ENCODE results near the gene ADGRL1. TPM values are rescaled to one million over a fixed set of nuclear protein-coding genes. Genes with fewer than 3 reads are reported as not detected.

The ADGRL1 gene
- total RNA-seq, 3 donors from 2014 or later, result 29.2 to 54.6 (median 35.8) TPM

DNA sequence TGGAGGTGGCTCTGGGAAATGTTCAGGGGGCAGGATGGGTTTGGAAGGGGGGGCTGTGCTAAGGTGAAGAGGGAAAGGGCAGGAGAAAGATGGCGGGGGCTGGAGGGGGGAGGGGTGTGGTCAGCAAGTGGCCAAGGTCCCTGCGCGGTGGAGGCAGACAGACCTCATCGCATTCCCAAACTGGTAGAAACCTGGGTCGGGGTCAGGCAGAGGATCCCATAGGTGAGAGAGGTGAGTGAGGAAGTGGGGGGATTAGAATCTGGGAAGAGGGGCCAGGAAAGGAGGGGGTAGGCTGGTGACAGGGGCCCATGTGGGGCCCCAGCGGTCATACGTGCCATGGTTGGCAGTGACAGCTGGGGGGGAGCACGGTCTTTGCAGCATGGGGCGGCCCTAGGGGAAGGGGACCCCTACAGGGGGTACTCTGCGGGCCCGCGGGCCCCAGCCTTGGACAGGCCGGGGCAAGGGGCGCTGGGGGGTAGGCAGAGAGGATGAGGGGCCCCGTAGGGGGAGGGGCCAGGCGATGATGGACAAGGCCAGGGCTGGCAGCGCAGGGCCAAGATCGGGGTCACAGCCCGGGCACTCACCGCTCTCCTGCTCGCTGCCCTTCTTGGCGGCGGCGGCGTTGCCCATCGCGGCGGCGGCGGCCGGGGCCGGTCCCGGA lies 88.9 kb downstream of the ADGRL1 start:
- H3K4me3 ChIP-seq, result peak overlapping the region; percentile 56
- H3K9me3 ChIP-seq, result no peaks in the 10 kb centered on the region
- ATAC-seq (no peak), DNase-seq (peak; percentile 48 to 74 (median 64))
- peaks cover 46% of the 10 kb centered on the region for H3K4me1 ChIP-seq (ENCODE audit: low read depth)
- intact Hi-C loops (cut with DNase I, micrococcal nuclease), result loop anchor here in 1 of 2 donors (5.0 kb wide), 1 partner anchor 110 kb away; the partner anchor contains the start of gene RFX1
- H3K36me3 ChIP-seq (ENCODE audit: low read depth), result no peaks in the 10 kb centered on the region
- TF ChIP-seq, protein P1, sequence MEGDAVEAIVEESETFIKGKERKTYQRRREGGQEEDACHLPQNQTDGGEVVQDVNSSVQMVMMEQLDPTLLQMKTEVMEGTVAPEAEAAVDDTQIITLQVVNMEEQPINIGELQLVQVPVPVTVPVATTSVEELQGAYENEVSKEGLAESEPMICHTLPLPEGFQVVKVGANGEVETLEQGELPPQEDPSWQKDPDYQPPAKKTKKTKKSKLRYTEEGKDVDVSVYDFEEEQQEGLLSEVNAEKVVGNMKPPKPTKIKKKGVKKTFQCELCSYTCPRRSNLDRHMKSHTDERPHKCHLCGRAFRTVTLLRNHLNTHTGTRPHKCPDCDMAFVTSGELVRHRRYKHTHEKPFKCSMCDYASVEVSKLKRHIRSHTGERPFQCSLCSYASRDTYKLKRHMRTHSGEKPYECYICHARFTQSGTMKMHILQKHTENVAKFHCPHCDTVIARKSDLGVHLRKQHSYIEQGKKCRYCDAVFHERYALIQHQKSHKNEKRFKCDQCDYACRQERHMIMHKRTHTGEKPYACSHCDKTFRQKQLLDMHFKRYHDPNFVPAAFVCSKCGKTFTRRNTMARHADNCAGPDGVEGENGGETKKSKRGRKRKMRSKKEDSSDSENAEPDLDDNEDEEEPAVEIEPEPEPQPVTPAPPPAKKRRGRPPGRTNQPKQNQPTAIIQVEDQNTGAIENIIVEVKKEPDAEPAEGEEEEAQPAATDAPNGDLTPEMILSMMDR (IDR thresholded peaks at IDR 0.05), result no peak

DNA sequence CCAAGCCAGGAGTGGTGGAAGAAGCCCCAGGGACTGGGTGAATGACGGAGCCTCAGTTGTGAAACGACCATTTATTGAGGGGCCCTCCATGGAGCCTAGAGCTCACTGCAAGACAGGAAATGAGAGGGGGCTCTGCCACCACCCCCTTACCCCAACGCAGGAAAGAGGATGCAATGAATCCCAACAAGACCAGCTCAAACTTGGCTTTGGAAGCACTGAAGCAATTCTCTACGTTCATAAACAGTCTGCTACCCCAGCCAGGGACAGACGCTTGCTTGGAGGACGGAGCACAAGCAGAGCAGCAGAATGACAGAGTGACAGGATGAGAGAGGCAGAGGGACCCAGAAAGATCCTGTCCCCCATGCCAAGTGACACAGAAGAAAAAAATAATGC lies 89.4 kb downstream of the ADGRL1 start:
- Histone ChIP-seq H3K36me3 (ENCODE audit: low read depth) (no peaks in the 10 kb centered on the region), H3K9me3 (no peaks in the 10 kb centered on the region), H3K4me3 (no peak overlapping the region), H3K4me1 (ENCODE audit: low read depth) (peaks cover 46% of the 10 kb centered on the region)
- DNase-seq (no peak), ATAC-seq (no peak)
- TF ChIP-seq, protein P1 (IDR thresholded peaks at IDR 0.05), result no peak
- intact Hi-C loops (cut with DNase I, micrococcal nuclease), result loop anchor here in 1 of 2 donors (5.0 kb wide), 1 partner anchor 109 kb away; the partner anchor contains the start of gene RFX1

DNA sequence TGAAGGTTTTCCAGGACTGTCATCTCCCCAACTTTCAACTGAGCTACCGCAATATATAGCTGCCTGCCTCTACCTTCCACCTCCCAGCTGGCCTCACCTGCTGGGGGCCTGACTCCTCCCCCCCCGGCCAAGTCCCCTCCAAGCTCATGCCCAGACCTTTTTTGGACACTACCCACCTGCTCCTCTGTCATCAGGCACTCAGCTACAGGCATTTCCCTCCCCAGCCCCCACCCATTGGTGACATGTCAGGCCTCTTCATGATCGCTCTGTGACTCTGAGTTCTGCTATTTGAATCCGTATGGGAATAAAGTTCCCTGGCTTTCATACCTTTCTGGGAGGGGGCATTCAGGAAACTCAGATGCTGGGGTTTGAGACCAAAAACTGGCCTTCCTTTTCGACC lies 90.2 kb downstream of the ADGRL1 start:
- TF ChIP-seq, protein P1 (IDR thresholded peaks at IDR 0.05), result no peak
- Histone ChIP-seq H3K4me1 (ENCODE audit: low read depth) (peaks cover 46% of the 10 kb centered on the region), H3K4me3 (no peak overlapping the region), H3K9me3 (no peaks in the 10 kb centered on the region), H3K36me3 (ENCODE audit: low read depth) (no peaks in the 10 kb centered on the region)
- no peak for DNase-seq
- intact Hi-C loops (cut with DNase I, micrococcal nuclease), result loop anchor here in 1 of 2 donors (5.0 kb wide), 1 partner anchor 108 kb away; the partner anchor contains the start of gene RFX1
- no peak for ATAC-seq

DNA sequence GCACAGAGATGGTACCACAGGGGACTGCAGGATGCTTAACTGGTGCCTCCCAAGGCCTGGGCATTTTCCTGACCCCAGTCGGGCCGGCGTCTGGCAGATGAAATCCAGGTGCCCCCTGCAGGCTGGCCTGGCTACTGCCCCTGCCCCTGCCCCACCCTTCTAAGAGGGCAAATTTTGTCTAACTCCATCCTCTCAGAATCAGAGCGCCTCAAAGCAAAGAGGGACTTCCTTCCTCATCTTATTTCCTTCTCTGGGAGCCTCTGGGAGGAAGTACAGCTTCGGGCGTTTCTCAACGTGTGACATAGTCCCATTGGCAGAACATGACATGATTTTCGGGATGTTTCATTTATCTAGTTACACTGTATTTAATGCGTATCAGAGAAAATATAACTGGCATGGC lies 91.1 kb downstream of the ADGRL1 start:
- H3K4me3 ChIP-seq, result no peak overlapping the region
- no peaks in the 10 kb centered on the region for H3K36me3 ChIP-seq (ENCODE audit: low read depth)
- ATAC-seq, result peak; percentile 3
- DNase-seq, result peak; percentile 70 to 77 (median 75)
- no peaks in the 10 kb centered on the region for H3K9me3 ChIP-seq
- intact Hi-C loops (cut with DNase I, micrococcal nuclease), result loop anchor here in 1 of 2 donors (5.0 kb wide), 1 partner anchor 108 kb away; the partner anchor contains the start of gene RFX1
- peaks cover 45% of the 10 kb centered on the region for H3K4me1 ChIP-seq (ENCODE audit: low read depth)
- TF ChIP-seq, protein P1 (IDR thresholded peaks at IDR 0.05), result peak; percentile 65

DNA sequence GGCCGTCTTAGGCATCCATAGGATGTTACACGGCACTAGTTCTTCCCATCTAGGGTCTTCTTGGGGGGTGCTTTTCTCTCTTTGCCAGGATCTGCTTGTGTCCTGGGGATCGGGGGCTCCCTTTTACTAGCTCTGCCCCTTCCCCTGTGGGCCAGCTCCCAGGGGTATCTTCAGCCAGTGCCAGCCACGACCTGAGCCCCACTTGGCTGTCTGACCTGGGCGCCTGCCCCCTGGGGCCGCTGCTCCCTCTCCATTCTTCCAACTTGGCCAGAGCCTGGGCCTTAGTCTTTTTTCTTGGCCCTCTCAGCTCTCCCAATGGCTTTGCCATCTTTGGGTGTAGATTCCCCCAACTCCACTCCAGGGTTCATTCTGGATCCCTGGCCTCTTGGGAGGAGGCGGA lies 91.5 kb downstream of the ADGRL1 start:
- Histone ChIP-seq H3K4me1 (ENCODE audit: low read depth) (peaks cover 41% of the 10 kb centered on the region), H3K4me3 (no peak overlapping the region), H3K36me3 (ENCODE audit: low read depth) (no peaks in the 10 kb centered on the region), H3K9me3 (no peaks in the 10 kb centered on the region)
- no peak for DNase-seq
- TF ChIP-seq, protein P1 (IDR thresholded peaks at IDR 0.05), result no peak
- intact Hi-C loops (cut with DNase I, micrococcal nuclease), result no loop called here
- no peak for ATAC-seq

Data from mucosa of descending colon (tissue), 3 donors.